Osteocyte (in vitro differentiated cells): ENCODE data around the gene GTPBP4. TPM values are rescaled to one million over a fixed set of nuclear protein-coding genes. Genes with fewer than 3 reads are reported as not detected.

Source experiments
- DNase-seq: peaks from one replicate; pipeline ENCODE4 v3.0.0; 2021; ENCODE audit warnings: mixed read lengths; ENCODE audit not compliant: unreplicated experiment; ENCODE audit errors: extremely low spot score
- H3K27ac Mint-ChIP-seq: one replicate; pipeline ENCODE4 v1.8.0; 2021; ENCODE audit warnings: mild to moderate bottlenecking, mixed read lengths; ENCODE audit not compliant: unreplicated experiment
- H3K27me3 Mint-ChIP-seq: one replicate; pipeline ENCODE4 v1.8.0; 2021; ENCODE audit warnings: mixed read lengths; ENCODE audit not compliant: unreplicated experiment
- H3K36me3 Mint-ChIP-seq: one replicate; pipeline ENCODE4 v1.8.0; 2021; ENCODE audit warnings: mixed read lengths; ENCODE audit not compliant: unreplicated experiment
- H3K4me1 Mint-ChIP-seq: one replicate; pipeline ENCODE4 v1.8.0; 2021; ENCODE audit warnings: mixed read lengths; ENCODE audit not compliant: unreplicated experiment
- H3K4me3 Mint-ChIP-seq: one replicate; pipeline ENCODE4 v1.8.0; 2021; ENCODE audit warnings: mild to moderate bottlenecking, moderate library complexity, mixed read lengths; ENCODE audit not compliant: unreplicated experiment
- H3K9me3 Mint-ChIP-seq: one replicate; pipeline ENCODE4 v1.8.0; 2021; ENCODE audit warnings: mixed read lengths; ENCODE audit not compliant: unreplicated experiment
- CTCF ChIP-seq: fragments of 200-600 bp; sonication (generic); IDR thresholded peaks from 2 replicates; pipeline ENCODE4 v1.5.0; 2021; ENCODE audit warnings: antibody characterized with exemption, mild to moderate bottlenecking, moderate library complexity
- total RNA-seq: library from RNA; stranded (reverse); gene quantifications from 2 replicates; pipeline ENCODE4 v1.2.1, GENCODE V29; 2021

GTPBP4 gene
- total RNA-seq, 1 donor from 2014 or later, result 53.7 TPM

DNA sequence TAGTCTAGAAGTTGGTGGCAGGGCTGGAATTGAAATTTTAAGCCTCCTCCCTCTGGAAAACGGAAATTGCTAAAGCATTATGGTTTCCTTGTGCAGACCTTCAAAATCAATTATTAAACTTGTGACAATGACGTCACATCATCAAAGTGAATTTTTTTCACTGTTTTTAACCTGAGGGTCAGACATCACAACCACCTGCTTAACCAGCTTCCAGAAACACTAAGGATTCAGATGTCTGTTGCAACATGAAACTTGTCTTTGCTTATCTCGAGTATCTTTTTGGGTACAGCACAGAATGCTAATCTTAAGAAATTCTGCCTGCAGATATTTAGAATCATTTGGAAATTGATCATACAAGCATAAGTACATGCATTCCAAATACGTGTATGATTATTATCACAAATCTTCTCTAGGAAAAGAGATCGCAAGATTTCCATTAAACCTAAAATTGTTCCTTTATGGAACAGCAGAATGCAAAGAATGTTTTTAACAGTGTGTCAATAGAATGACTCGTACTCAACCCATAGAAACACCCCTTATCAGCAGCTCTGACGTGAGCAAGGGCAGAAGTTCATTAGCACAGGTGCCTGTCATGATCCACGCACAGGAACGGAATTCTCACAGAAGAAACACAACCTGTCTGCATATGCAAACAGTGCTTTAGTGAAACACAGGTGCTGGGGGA lies 4.1 kb upstream of the GTPBP4 start:
- Mint-ChIP-seq H3K9me3 (peaks cover 9% of the 10 kb centered on the region), H3K27ac (no peak overlapping the region), H3K36me3 (peaks cover under 1% of the 10 kb centered on the region), H3K4me3 (no peak overlapping the region), H3K4me1 (peaks cover 15% of the 10 kb centered on the region), H3K27me3 (no peaks in the 10 kb centered on the region)
- no peak for TF ChIP-seq CTCF
- DNase-seq, result no peak

DNA sequence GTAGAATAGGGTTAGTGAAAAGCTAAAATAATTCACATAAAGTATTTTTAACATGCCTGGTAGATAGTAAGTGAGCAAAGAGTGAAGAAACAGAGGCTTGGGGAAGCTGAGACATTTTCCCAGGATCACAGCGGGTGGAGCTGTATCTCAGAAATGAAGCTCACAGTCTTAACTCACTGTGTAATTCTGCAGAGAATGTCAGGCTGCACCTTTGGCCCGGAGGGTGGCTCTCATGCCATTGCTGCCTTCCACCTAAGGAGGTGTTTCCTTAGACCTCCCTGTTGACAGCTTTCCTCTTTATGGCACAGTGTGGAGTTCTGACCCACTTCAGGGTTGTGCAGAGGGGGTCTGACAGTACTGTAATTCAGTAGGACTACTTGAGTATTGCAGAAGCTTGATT lies 2.9 kb upstream of the GTPBP4 start:
- no peak overlapping the region for H3K27ac Mint-ChIP-seq
- peaks cover 26% of the 10 kb centered on the region for H3K4me1 Mint-ChIP-seq
- no peaks in the 10 kb centered on the region for H3K27me3 Mint-ChIP-seq
- peaks cover 6% of the 10 kb centered on the region for H3K9me3 Mint-ChIP-seq
- peaks cover 2% of the 10 kb centered on the region for H3K36me3 Mint-ChIP-seq
- no peak for TF ChIP-seq CTCF
- DNase-seq, result no peak
- H3K4me3 Mint-ChIP-seq, result no peak overlapping the region

GRCh38 chr10:986137-986825 lies 2.0 kb upstream of the GTPBP4 start:
- Mint-ChIP-seq H3K4me1 (peaks cover 31% of the 10 kb centered on the region), H3K9me3 (peaks cover under 1% of the 10 kb centered on the region), H3K4me3 (peak overlapping the region; percentile 92), H3K27ac (no peak overlapping the region), H3K27me3 (no peaks in the 10 kb centered on the region), H3K36me3 (peaks cover 2% of the 10 kb centered on the region)
- TF ChIP-seq CTCF, result no peak
- no peak for DNase-seq

DNA sequence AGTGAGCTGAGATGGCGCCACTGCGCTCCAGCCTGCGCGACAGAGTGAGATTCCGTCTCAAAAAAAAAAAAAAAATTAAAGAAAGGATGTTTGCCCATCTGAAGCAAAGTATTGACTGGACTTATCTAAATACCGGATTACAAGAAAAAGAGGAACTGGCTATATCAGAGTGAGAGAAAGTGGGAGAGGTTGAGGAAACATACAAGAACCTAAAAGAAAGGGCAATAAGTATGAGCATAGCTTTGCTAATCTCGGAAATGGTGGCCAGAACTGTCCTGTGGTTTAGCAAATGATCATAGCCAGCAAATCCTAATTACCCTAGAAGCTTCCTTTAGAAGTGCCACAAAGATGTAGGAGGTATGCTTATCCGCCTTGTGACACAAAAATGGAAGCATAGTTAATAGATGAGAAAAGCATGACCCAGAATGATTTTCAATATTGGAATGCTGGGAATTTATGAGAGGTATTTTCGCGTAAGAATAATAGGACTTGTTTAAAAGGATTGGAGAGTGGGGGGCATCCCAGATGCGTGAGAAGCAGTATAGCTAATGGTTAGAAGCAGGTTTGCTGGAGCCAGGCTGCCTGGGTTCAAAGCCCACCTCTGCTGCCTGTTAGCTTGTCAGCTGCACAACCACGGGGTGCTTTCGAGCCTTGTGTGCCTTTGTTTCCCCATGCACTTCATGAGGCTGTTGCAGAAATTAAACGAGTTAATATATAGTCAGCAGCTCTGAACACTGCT lies 1.2 kb upstream of the GTPBP4 start:
- DNase-seq, result no peak
- H3K36me3 Mint-ChIP-seq, result peaks cover 2% of the 10 kb centered on the region
- no peaks in the 10 kb centered on the region for H3K9me3 Mint-ChIP-seq
- no peaks in the 10 kb centered on the region for H3K27me3 Mint-ChIP-seq
- no peak for TF ChIP-seq CTCF
- H3K27ac Mint-ChIP-seq, result peak overlapping the region; percentile 93
- peaks cover 31% of the 10 kb centered on the region for H3K4me1 Mint-ChIP-seq
- peak overlapping the region; percentile 92 for H3K4me3 Mint-ChIP-seq

DNA sequence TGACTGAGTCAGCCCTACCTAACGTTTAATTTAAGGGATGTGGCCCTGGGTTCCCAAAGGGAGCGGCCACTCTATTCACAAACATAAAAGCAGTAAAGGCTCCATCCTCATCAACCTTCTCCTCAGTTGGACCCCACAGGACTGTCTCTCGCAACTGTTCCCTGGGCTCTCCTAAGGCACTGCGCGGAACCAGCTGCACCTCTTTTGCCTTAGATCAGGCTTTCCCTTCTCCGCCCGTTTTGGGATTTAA lies 689 bp upstream of the GTPBP4 start:
- Mint-ChIP-seq H3K9me3 (no peaks in the 10 kb centered on the region), H3K4me1 (peaks cover 31% of the 10 kb centered on the region), H3K4me3 (peak overlapping the region; percentile 92), H3K27me3 (no peaks in the 10 kb centered on the region), H3K27ac (peak overlapping the region; percentile 93), H3K36me3 (peaks cover 2% of the 10 kb centered on the region)
- TF ChIP-seq CTCF, result no peak
- no peak for DNase-seq
